ENCODE measurements around the gene ATP8B2.

Gene ATP8B2

DNA sequence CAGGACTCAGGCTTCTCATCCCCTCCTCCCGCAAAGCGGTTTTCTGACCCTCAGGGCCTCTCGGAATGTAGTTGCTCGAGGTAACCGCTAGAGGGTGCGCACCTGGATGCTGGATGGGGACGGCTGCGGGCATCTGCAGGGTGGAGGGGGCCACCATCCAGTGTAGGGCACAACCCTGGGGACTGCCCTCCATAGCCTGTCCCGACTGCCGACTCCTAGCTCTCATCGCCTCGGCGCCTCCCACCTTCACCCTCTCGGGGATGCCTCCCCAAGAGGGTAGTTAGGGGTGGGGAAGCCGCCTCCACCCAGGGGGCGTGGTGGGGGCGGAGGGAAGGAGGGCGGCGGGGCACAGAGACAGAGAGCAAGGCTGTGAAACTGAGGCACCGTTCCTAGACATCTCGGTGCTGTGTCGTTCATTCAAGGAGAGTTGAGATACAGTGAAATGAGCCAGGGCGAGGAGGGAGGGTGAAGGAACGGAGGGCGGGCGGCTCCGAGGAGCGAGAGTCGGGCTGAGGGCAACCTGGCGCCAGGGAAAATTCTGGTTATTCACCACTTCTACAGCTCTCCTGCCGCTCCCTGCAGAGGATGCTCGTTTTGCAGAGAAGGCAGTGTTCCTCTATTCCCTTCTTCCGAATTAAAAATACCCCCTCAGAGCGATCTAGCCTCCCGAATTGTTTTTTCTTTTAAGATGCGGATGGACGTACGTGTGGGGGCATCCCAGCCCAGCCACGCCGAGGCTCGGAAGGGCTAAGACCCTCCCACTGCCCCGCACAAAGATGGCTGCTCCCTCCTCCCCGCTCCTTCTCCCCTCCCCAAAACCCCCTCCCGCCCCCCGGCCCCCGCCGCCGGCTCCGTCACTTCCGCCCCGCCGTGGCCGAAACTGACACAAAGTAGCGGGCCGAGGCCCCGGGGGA is at the start of gene ATP8B2 (continued):
- TF ChIP-seq SP7 (tag by site-specific recombination; IDR thresholded peaks at IDR 0.05) (peak; percentile 52; the same call in 1 of the 2 replicates), ZNF76 (tag by site-specific recombination; IDR thresholded peaks at IDR 0.05; ENCODE audit: borderline replicate concordance, low read depth) (peak; percentile 23; the same call in 1 of the 2 replicates), ZNF664 (tag by site-specific recombination; IDR thresholded peaks at IDR 0.05) (no peak), GLIS2 (tag by site-specific recombination; IDR thresholded peaks at IDR 0.05) (peak; percentile 96), KLF16 (tag by site-specific recombination; IDR thresholded peaks at IDR 0.05) (peak; percentile 89), WT1 (tag by site-specific recombination; IDR thresholded peaks at IDR 0.05) (no peak), REST (tag by site-specific recombination; IDR thresholded peaks at IDR 0.05) (0 out of 2 replicates have a peak, but pooled peaks have one; percentile 31), BCL11A (tag by site-specific recombination; IDR thresholded peaks at IDR 0.05; ENCODE audit: low read depth) (0 out of 2 replicates have a peak, but pooled peaks have one; percentile 29), KLF8 (tag by site-specific recombination; IDR thresholded peaks at IDR 0.05) (peak; percentile 95), ZNF530 (tag by site-specific recombination; IDR thresholded peaks at IDR 0.05; ENCODE audit: low read depth) (no peak), ZNF626 (tag by site-specific recombination; IDR thresholded peaks at IDR 0.05) (no peak), ZNF214 (tag by site-specific recombination; IDR thresholded peaks at IDR 0.05; ENCODE audit: borderline replicate concordance) (no peak), ZFP41 (tag by site-specific recombination; IDR thresholded peaks at IDR 0.05; ENCODE audit: borderline replicate concordance) (no peak), HOXD13 (CRISPR knock-in tag; IDR thresholded peaks at IDR 0.05; ENCODE audit: borderline replicate concordance) (no peak), ZNF133 (tag by site-specific recombination; IDR thresholded peaks at IDR 0.05) (no peak), ZNF610 (tag by site-specific recombination; IDR thresholded peaks at IDR 0.05; ENCODE audit: borderline replicate concordance) (peak; percentile 90; the same call in 1 of the 2 replicates), PBX3 (CRISPR knock-in tag; IDR thresholded peaks at IDR 0.05) (0 out of 2 replicates have a peak, but pooled peaks have one; percentile 26), ZNF404 (tag by site-specific recombination; IDR thresholded peaks at IDR 0.05) (no peak), ZBTB48 (tag by site-specific recombination; IDR thresholded peaks at IDR 0.05) (peak; percentile 70), ZNF341 (tag by site-specific recombination; IDR thresholded peaks at IDR 0.05; ENCODE audit: low read depth) (peak; percentile 84), ZNF350 (tag by site-specific recombination; IDR thresholded peaks at IDR 0.05) (no peak), ZNF423 (tag by site-specific recombination; IDR thresholded peaks at IDR 0.05) (no peak), GFI1B (tag by site-specific recombination; IDR thresholded peaks at IDR 0.05) (no peak), SALL2 (tag by site-specific recombination; IDR thresholded peaks at IDR 0.05; ENCODE audit: borderline replicate concordance) (no peak), ZEB2 (tag by site-specific recombination; IDR thresholded peaks at IDR 0.05) (peak; percentile 79), ZNF624 (tag by site-specific recombination; IDR thresholded peaks at IDR 0.05) (no peak), KLF1 (tag by site-specific recombination; IDR thresholded peaks at IDR 0.05) (peak; percentile 94), ZNF24 (tag by site-specific recombination; IDR thresholded peaks at IDR 0.05) (no peak), ZNF169 (tag by site-specific recombination; IDR thresholded peaks at IDR 0.05) (no peak), KLF10 (tag by site-specific recombination; IDR thresholded peaks at IDR 0.05) (peak; percentile 64), ZNF274 (IDR thresholded peaks at IDR 0.05; ENCODE audit: low read length) (no peak), ZNF274 (tag by site-specific recombination; IDR thresholded peaks at IDR 0.05; ENCODE audit: borderline replicate concordance) (no peak), TRIM28 (IDR thresholded peaks at IDR 0.05; ENCODE audit: borderline replicate concordance, low read length) (0 out of 2 replicates have a peak, but pooled peaks have one; percentile 14), ZNF660 (tag by site-specific recombination; IDR thresholded peaks at IDR 0.05) (peak; percentile 62; the same call in 1 of the 2 replicates), ZNF146 (tag by site-specific recombination; IDR thresholded peaks at IDR 0.05) (no peak)
- TF ChIP-seq, protein P1, sequence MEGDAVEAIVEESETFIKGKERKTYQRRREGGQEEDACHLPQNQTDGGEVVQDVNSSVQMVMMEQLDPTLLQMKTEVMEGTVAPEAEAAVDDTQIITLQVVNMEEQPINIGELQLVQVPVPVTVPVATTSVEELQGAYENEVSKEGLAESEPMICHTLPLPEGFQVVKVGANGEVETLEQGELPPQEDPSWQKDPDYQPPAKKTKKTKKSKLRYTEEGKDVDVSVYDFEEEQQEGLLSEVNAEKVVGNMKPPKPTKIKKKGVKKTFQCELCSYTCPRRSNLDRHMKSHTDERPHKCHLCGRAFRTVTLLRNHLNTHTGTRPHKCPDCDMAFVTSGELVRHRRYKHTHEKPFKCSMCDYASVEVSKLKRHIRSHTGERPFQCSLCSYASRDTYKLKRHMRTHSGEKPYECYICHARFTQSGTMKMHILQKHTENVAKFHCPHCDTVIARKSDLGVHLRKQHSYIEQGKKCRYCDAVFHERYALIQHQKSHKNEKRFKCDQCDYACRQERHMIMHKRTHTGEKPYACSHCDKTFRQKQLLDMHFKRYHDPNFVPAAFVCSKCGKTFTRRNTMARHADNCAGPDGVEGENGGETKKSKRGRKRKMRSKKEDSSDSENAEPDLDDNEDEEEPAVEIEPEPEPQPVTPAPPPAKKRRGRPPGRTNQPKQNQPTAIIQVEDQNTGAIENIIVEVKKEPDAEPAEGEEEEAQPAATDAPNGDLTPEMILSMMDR (tag by site-specific recombination; IDR thresholded peaks at IDR 0.05): peak; percentile 96

Data from HEK293 (cell line).